CD4-positive, alpha-beta memory T cell (primary cell): Measurements from ENCODE around the gene ABHD1. TPM values are rescaled to one million over a fixed set of nuclear protein-coding genes. Genes with fewer than 3 reads are reported as not detected.
"Not testable (repeated sequence)": the region's sequence is repeated elsewhere in the genome, so short reads cannot be mapped to it uniquely, and the experiment has no call there.

Experiments
- CTCF ChIA-PET: fragments of 350-600 bp; sonication (Branson Sonifier 250); formaldehyde crosslinking; loops from one replicate; lab custom pipeline; 2021; ENCODE audit warnings: inconsistent platforms; ENCODE audit not compliant: partially characterized antibody; lab: Charles Lee
- POLR2A ChIA-PET: fragments of 350-600 bp; sonication (Branson Sonifier 250); formaldehyde crosslinking; loops from one replicate; lab custom pipeline; 2021; ENCODE audit not compliant: partially characterized antibody; lab: Charles Lee
- DNase-seq, 5 donors: peaks; one replicate each; pipeline versions ENCODE4 v3.0.0 to v3.0.0-alpha.2; 2020 to 2022; ENCODE audit warnings: mixed read lengths in 1 of 5
- H3K27ac ChIP-seq: one replicate; pipeline ENCODE4 v1.7.0; 2013; ENCODE audit warnings: low read depth, low read length
- H3K27me3 ChIP-seq: 2 replicates; pipeline ENCODE4 v1.7.0; 2013; ENCODE audit warnings: mild to moderate bottlenecking, low read length, moderate library complexity; ENCODE audit not compliant: insufficient read depth
- H3K36me3 ChIP-seq: 2 replicates; pipeline ENCODE4 v1.7.0; 2013; ENCODE audit warnings: mild to moderate bottlenecking, low read length, moderate library complexity; ENCODE audit not compliant: insufficient read depth
- H3K4me1 ChIP-seq: 2 replicates; pipeline ENCODE4 v1.7.0; 2013; ENCODE audit warnings: mild to moderate bottlenecking, low read length, moderate library complexity; ENCODE audit not compliant: insufficient read depth
- H3K4me3 ChIP-seq, 2 donors: one replicate each; pipeline ENCODE4 v1.7.0; 2013; ENCODE audit warnings: low read length in 2 of 2, mild to moderate bottlenecking in 1 of 2
- H3K9me3 ChIP-seq, 2 donors: one replicate each; pipeline ENCODE4 v1.7.0; 2013; ENCODE audit warnings: low read length in 2 of 2, control low read depth in 1 of 2; ENCODE audit not compliant: control insufficient read depth in 1 of 2
- H3K27ac Mint-ChIP-seq, 7 donors: one replicate each; pipeline ENCODE4 v1.8.0; 2020 to 2021; ENCODE audit warnings: mixed read lengths in 7 of 7, mild to moderate bottlenecking in 6 of 7, inconsistent platforms in 3 of 7, moderate library complexity in 3 of 7
- H3K27me3 Mint-ChIP-seq, 2 donors: one replicate each; pipeline ENCODE4 v1.8.0; 2020 to 2021; ENCODE audit warnings: mixed read lengths in 2 of 2
- H3K36me3 Mint-ChIP-seq, 2 donors: one replicate each; pipeline ENCODE4 v1.8.0; 2020 to 2021; ENCODE audit warnings: mixed read lengths in 2 of 2, inconsistent platforms in 1 of 2, mild to moderate bottlenecking in 1 of 2
- H3K4me1 Mint-ChIP-seq, 4 donors: one replicate each; pipeline ENCODE4 v1.8.0; 2020 to 2021; ENCODE audit warnings: mixed read lengths in 4 of 4, mild to moderate bottlenecking in 1 of 4
- H3K4me3 Mint-ChIP-seq, 8 donors: one replicate each; pipeline ENCODE4 v1.8.0; 2020 to 2021; ENCODE audit warnings: mixed read lengths in 8 of 8, mild to moderate bottlenecking in 7 of 8, moderate library complexity in 6 of 8, inconsistent platforms in 3 of 8
- H3K9me3 Mint-ChIP-seq, 8 donors: one replicate each; pipeline ENCODE4 v1.8.0; 2020 to 2021; ENCODE audit warnings: mixed read lengths in 8 of 8, mild to moderate bottlenecking in 5 of 8, inconsistent platforms in 3 of 8, moderate library complexity in 1 of 8
- intact Hi-C: fragments of 100-400 bp; cut with micrococcal nuclease; formaldehyde crosslinking; loops from one replicate; pipeline ENCODE4 v1.15.1; 2023
- polyA plus RNA-seq, 2 donors: library from polyadenylated mRNA; unstranded; fragments of 300-500 nt; fragmentation: Illumina TruSeq; gene quantifications; one replicate each; pipeline ENCODE4 v1.2.3, GENCODE V29; 2021
- total RNA-seq, 2 experiments: library from RNA; stranded (reverse); gene quantifications; one replicate each; pipeline ENCODE4 v1.2.3, GENCODE V29; 2021

ABHD1 gene
- total and polyA plus RNA-seq, 4 experiments from 2014 or later = 0.49 to 2.1 (median 1.2) TPM

- Mint-ChIP-seq H3K4me3 (peak within 1 kb of the TSS; percentile 72 to 83 (median 78)), H3K27me3 (peaks cover 19 to 20% of the 10 kb centered on the region in 2 donors), H3K36me3 (peaks cover 0 to 2% of the 10 kb centered on the region in 2 donors), H3K4me1 (peaks cover 10 to 25% (median 16%) of the 10 kb centered on the region in 4 donors), H3K27ac (peak within 1 kb of the TSS in 2 of 7 donors; percentile 23 to 41), H3K9me3 (no peaks in the 10 kb centered on the region)
- peak within 1 kb of the TSS; percentile 12 to 35 for H3K4me3 ChIP-seq
- POLR2A ChIA-PET = no interaction called here
- H3K27ac ChIP-seq = no peak within 1 kb of the TSS
- CTCF ChIA-PET = no interaction called here
- DNase-seq = no peak
- intact Hi-C loops = no loop called here
- H3K36me3 ChIP-seq = no peaks in the 10 kb centered on the region
- H3K27me3 ChIP-seq = peaks cover 10% of the 10 kb centered on the region
- no peaks in the 10 kb centered on the region for H3K9me3 ChIP-seq
- H3K4me1 ChIP-seq = peaks cover 17% of the 10 kb centered on the region
Measured at GRCh38 chr2:27118525-27119329, 4.9 kb upstream of the ABHD1 start, which contains the start of gene CGREF1. Gene CGREF1 (minus strand): TSS chr2:27119128. CDS start chr2:27104366, 14,762 bp downstream.

GRCh38 chr2:27119330-27119670, 4.3 kb upstream of the ABHD1 start:
- peak overlapping the region in 2 of 7 donors; percentile 23 to 41 for H3K27ac Mint-ChIP-seq
- H3K9me3 ChIP-seq, intact Hi-C loops, H3K36me3 Mint-ChIP-seq, DNase-seq, POLR2A ChIA-PET, CTCF ChIA-PET, H3K27ac ChIP-seq, H3K9me3 Mint-ChIP-seq, H3K36me3 ChIP-seq: not testable (repeated sequence)
- Histone ChIP-seq H3K4me1 (peaks cover 23% of the 10 kb centered on the region), H3K27me3 (peaks cover 10% of the 10 kb centered on the region), H3K4me3 (peak overlapping the region; percentile 12 to 35)
- H3K4me1 Mint-ChIP-seq = peaks cover 11 to 30% (median 18%) of the 10 kb centered on the region in 4 donors
- peaks cover 19 to 20% of the 10 kb centered on the region in 2 donors for H3K27me3 Mint-ChIP-seq
- H3K4me3 Mint-ChIP-seq = peak overlapping the region; percentile 72 to 83 (median 78)

GRCh38 chr2:27121906-27122305, 1.7 kb upstream of the ABHD1 start:
- DNase-seq = no peak
- H3K27me3 ChIP-seq = peaks cover 10% of the 10 kb centered on the region
- no peaks in the 10 kb centered on the region for H3K9me3 ChIP-seq
- Mint-ChIP-seq H3K27ac (peak overlapping the region in 1 of 7 donors; percentile 29), H3K36me3 (peaks cover 0 to 2% of the 10 kb centered on the region in 2 donors), H3K9me3 (no peaks in the 10 kb centered on the region), H3K4me1 (peaks cover 11 to 30% (median 18%) of the 10 kb centered on the region in 4 donors), H3K27me3 (peaks cover 18 to 19% of the 10 kb centered on the region in 2 donors), H3K4me3 (peak overlapping the region in 4 of 8 donors; percentile 39 to 96 (median 67))
- H3K4me1 ChIP-seq = peaks cover 23% of the 10 kb centered on the region
- intact Hi-C loops = no loop called here
- no peak overlapping the region for H3K27ac ChIP-seq
- H3K4me3 ChIP-seq = no peak overlapping the region
- POLR2A ChIA-PET = interaction anchor here (4.8 kb wide), 1 partner anchor 12 kb away, joined by 99 read pairs; the partner anchor contains the start of gene PREB
- CTCF ChIA-PET = interaction anchor here (3.8 kb wide), 1 partner anchor 12 kb away, joined by 26 read pairs; the partner anchor contains the start of gene PREB
- no peaks in the 10 kb centered on the region for H3K36me3 ChIP-seq

- ChIA-PET POLR2A (interaction anchor here (1.2 to 4.8 kb wide), 4 partner anchors 10 to 72 kb away, joined by 5 to 99 read pairs (median 6); partner anchors contain the start of genes AGBL5, KHK and PREB), CTCF (interaction anchor here (0.6 to 3.8 kb wide), 8 partner anchors 11 to 289 kb away, joined by 3 to 26 read pairs (median 4); partner anchors contain the start of gene PREB)
- Mint-ChIP-seq H3K27ac (peak overlapping the region; percentile 60 to 92 (median 82)), H3K36me3 (peaks cover 0 to 2% of the 10 kb centered on the region in 2 donors), H3K27me3 (peaks cover 13 to 16% of the 10 kb centered on the region in 2 donors), H3K4me3 (peak overlapping the region; percentile 82 to 96 (median 91)), H3K4me1 (peaks cover 11 to 30% (median 18%) of the 10 kb centered on the region in 4 donors), H3K9me3 (no peaks in the 10 kb centered on the region)
- H3K36me3 ChIP-seq = no peaks in the 10 kb centered on the region
- DNase-seq = no peak
- intact Hi-C loops = loop anchor here (1.0 kb wide), 1 partner anchor 12 kb away; the partner anchor contains the start of gene PREB
- peak overlapping the region; percentile 41 for H3K27ac ChIP-seq
- H3K4me3 ChIP-seq = peak overlapping the region in 1 of 2 donors; percentile 70
- peaks cover 10% of the 10 kb centered on the region for H3K27me3 ChIP-seq
- H3K9me3 ChIP-seq = no peaks in the 10 kb centered on the region
- peaks cover 23% of the 10 kb centered on the region for H3K4me1 ChIP-seq
Measured at GRCh38 chr2:27122791-27123190, 824 bp upstream of the ABHD1 start.

- Histone ChIP-seq H3K27me3 (no peaks in the 10 kb centered on the region), H3K27ac (no peak overlapping the region), H3K4me1 (peaks cover 14% of the 10 kb centered on the region), H3K4me3 (no peak overlapping the region), H3K36me3 (peaks cover 1% of the 10 kb centered on the region), H3K9me3 (no peaks in the 10 kb centered on the region)
- H3K9me3 Mint-ChIP-seq = no peaks in the 10 kb centered on the region
- H3K4me3 Mint-ChIP-seq = peak overlapping the region in 2 of 8 donors; percentile 6 to 19
- H3K27me3 Mint-ChIP-seq = peaks cover 2 to 5% of the 10 kb centered on the region in 2 donors
- no peak for DNase-seq
- intact Hi-C loops = no loop called here
- H3K36me3 Mint-ChIP-seq = peaks cover 7 to 13% of the 10 kb centered on the region in 2 donors
- peak overlapping the region in 1 of 7 donors; percentile 44 for H3K27ac Mint-ChIP-seq
- ChIA-PET POLR2A (interaction anchor here (0.7 to 4.8 kb wide), 2 partner anchors 9 to 88 kb away, joined by 4 to 99 read pairs; partner anchors contain the start of gene PREB), CTCF (interaction anchor here (1.3 to 3.8 kb wide), 3 partner anchors 8 to 154 kb away, joined by 4 to 26 read pairs (median 8); partner anchors contain the start of gene PREB)
- H3K4me1 Mint-ChIP-seq = peaks cover 8 to 35% (median 13%) of the 10 kb centered on the region in 4 donors
Measured at GRCh38 chr2:27125104-27125503, 1.5 kb downstream of the ABHD1 start.

GRCh38 chr2:27126252-27126710, 2.7 kb downstream of the ABHD1 start:
- CTCF ChIA-PET = no interaction called here
- H3K4me1 ChIP-seq = peaks cover 14% of the 10 kb centered on the region
- no peak overlapping the region for H3K27ac ChIP-seq
- Mint-ChIP-seq H3K27me3 (no peaks in the 10 kb centered on the region), H3K27ac (peak overlapping the region in 2 of 7 donors; percentile 23 to 42), H3K9me3 (no peaks in the 10 kb centered on the region), H3K36me3 (peaks cover 8 to 25% of the 10 kb centered on the region in 2 donors), H3K4me1 (peaks cover 9 to 35% (median 13%) of the 10 kb centered on the region in 4 donors), H3K4me3 (peak overlapping the region in 2 of 8 donors; percentile 52 to 54)
- no peaks in the 10 kb centered on the region for H3K27me3 ChIP-seq
- peaks cover 12% of the 10 kb centered on the region for H3K36me3 ChIP-seq
- intact Hi-C loops = no loop called here
- H3K4me3 ChIP-seq = no peak overlapping the region
- H3K9me3 ChIP-seq = no peaks in the 10 kb centered on the region
- POLR2A ChIA-PET = interaction anchor here (4.8 kb wide), 1 partner anchor 8 kb away, joined by 99 read pairs; the partner anchor contains the start of gene PREB
- DNase-seq = no peak
